ENCODE data around the gene RCAN2.

The RCAN2 gene

DNA sequence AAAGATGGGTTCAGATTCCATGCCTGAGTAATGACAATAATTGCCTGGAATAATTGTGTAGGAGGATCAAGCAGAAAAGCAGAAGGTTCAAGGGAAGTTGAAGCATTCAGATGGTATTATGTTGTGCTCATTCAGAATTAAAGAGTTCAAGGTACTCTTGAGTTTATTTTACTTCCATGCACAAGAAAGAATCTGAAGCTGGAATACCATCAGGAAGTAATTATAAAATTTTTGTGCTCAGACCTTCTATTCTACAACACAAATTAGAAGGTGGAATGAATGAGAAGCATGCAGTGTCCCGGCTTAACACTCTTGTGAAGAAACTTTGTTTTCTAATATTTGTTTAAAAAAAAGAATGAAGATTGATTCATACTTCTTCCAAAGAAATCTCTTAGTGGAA, 181.1 kb downstream of the RCAN2 start:
- in situ Hi-C loops (cut with HindIII; ENCODE audit: low sequenced_read_pairs) = no loop called here
- TF ChIP-seq, protein P1, sequence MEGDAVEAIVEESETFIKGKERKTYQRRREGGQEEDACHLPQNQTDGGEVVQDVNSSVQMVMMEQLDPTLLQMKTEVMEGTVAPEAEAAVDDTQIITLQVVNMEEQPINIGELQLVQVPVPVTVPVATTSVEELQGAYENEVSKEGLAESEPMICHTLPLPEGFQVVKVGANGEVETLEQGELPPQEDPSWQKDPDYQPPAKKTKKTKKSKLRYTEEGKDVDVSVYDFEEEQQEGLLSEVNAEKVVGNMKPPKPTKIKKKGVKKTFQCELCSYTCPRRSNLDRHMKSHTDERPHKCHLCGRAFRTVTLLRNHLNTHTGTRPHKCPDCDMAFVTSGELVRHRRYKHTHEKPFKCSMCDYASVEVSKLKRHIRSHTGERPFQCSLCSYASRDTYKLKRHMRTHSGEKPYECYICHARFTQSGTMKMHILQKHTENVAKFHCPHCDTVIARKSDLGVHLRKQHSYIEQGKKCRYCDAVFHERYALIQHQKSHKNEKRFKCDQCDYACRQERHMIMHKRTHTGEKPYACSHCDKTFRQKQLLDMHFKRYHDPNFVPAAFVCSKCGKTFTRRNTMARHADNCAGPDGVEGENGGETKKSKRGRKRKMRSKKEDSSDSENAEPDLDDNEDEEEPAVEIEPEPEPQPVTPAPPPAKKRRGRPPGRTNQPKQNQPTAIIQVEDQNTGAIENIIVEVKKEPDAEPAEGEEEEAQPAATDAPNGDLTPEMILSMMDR (IDR thresholded peaks at IDR 0.05; ENCODE audit: low read depth, low read length) = no peak
- DNase-seq (ENCODE audit: low read depth, low spot score) = no peak
- H3K4me3 ChIP-seq (ENCODE audit: low read depth, low read length) = no peak overlapping the region

DNA sequence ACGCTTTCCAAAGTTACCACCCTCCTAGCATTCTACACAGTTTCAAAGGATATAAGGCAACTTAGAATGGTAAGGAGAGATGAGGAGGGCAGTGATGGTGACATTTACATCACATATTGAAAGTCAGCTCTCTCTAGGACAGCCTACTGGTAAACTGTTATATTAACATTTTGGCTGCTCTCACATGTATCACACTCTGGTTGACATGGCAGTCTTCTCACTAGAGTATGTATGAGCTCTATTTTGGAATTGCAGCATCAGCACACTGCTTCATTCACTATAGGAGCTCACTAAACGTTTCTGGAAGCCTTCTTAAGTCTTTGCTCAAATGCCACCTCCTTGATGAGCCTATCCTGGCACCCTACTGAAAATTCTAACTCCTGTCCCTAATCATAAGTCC, 184.8 kb downstream of the RCAN2 start:
- TF ChIP-seq, protein P1 (IDR thresholded peaks at IDR 0.05; ENCODE audit: low read depth, low read length) = no peak
- in situ Hi-C loops (cut with HindIII; ENCODE audit: low sequenced_read_pairs) = no loop called here
- H3K4me3 ChIP-seq (ENCODE audit: low read depth, low read length) = no peak overlapping the region
- DNase-seq (ENCODE audit: low read depth, low spot score) = no peak

DNA sequence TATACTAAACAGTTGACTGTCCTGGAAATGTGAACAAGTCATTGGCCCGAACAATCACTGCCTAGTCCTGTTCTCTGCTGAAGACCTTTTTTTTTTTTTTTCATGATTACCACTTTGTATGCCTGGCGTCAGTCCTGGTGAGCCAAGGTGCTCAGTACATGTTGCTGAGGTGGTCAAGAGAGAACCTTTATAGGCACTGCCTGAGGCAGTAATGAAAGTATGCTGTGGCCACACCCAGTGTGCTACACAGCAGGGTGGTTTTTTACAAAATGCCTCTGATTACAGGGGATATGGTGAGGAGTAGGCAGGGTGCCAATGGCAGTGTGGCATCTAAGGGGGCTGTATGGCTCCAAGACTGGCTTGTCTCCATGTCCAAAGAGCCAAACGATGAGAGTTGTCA, 185.4 kb downstream of the RCAN2 start:
- in situ Hi-C loops (cut with HindIII; ENCODE audit: low sequenced_read_pairs) = no loop called here
- TF ChIP-seq, protein P1 (IDR thresholded peaks at IDR 0.05; ENCODE audit: low read depth, low read length) = no peak
- no peak for DNase-seq (ENCODE audit: low read depth, low spot score)
- H3K4me3 ChIP-seq (ENCODE audit: low read depth, low read length) = no peak overlapping the region

DNA sequence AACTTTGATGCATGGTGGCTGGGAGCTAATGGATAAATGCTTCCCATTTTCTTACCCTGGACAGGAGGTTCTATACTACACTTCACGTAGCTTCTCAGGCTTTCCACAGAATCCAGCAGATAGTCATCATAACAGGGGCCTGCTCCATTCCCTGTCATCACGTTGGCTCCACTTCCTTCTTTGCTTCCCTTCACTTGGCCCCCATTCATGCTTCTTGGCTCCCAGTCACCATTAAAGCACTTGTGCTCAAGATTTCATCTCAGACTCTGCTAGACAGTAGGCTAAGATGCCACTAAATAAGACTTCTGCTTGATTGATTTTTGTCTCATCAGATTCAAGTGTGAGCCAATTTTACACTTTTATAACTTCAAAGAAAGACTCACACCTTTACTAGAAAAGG, 186.0 kb downstream of the RCAN2 start:
- no peak for DNase-seq (ENCODE audit: low read depth, low spot score)
- no peak overlapping the region for H3K4me3 ChIP-seq (ENCODE audit: low read depth, low read length)
- in situ Hi-C loops (cut with HindIII; ENCODE audit: low sequenced_read_pairs) = no loop called here
- TF ChIP-seq, protein P1 (IDR thresholded peaks at IDR 0.05; ENCODE audit: low read depth, low read length) = no peak

DNA sequence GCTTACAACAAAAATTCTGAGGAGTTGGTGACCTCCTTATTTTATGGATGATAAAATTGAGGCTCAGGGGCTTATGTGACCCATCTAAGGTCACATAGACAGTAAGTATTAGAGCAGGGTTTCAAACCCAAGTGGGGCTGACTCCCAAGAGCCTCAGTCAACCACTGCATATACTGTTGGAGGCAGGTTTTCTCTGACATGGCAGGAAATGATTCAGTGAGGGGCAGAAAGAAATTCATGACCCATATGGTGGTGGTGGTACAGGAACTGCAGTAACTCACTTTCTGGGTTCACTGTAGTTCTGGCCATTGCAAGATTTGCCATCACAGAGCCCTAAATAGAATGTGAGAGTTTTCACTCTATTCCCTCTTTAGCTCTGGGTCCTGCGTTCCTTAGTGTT, 188.4 kb downstream of the RCAN2 start:
- no peak overlapping the region for H3K4me3 ChIP-seq (ENCODE audit: low read depth, low read length)
- TF ChIP-seq, protein P1 (IDR thresholded peaks at IDR 0.05; ENCODE audit: low read depth, low read length) = no peak
- in situ Hi-C loops (cut with HindIII; ENCODE audit: low sequenced_read_pairs) = no loop called here
- no peak for DNase-seq (ENCODE audit: low read depth, low spot score)

DNA sequence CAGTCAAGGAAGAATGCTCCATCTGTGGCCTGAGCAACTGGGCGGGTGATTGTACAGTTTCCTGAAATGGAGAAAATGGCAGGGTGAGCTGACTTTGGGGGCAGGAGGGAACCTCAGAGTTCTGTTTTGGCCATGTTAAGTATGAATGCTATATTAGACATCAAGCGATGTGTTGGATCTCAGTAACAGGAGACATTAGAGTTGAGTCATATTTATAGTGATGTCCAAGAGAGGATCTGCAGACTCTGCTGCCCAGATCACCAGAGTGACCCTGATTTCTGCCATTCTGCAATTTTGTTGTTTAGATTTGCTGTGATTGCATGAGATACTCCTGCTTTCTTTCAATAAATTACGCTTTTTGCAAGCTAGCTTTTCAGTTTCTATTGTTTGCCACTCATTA, 189.1 kb downstream of the RCAN2 start:
- no peak for DNase-seq (ENCODE audit: low read depth, low spot score)
- TF ChIP-seq, protein P1 (IDR thresholded peaks at IDR 0.05; ENCODE audit: low read depth, low read length) = no peak
- no peak overlapping the region for H3K4me3 ChIP-seq (ENCODE audit: low read depth, low read length)
- in situ Hi-C loops (cut with HindIII; ENCODE audit: low sequenced_read_pairs) = no loop called here

DNA sequence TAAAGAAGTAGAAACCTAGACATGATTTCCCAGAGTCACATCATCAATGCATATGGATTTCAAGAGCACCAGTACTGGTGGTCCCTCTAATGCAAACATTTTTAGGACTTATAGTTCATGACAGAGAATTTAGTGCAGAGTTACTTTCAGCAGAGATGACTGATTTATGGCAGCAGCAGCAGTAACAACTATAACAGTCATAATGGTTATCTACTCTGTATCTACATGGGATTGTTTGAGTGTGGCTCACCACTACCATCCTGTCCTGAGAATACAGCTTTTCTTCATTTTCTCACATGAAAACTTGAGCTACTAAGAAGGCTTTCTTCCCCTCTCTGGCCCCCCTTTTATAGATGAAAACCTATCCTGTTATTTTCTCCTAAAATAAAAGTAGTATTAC, 192.0 kb downstream of the RCAN2 start:
- TF ChIP-seq, protein P1 (IDR thresholded peaks at IDR 0.05; ENCODE audit: low read depth, low read length) = no peak
- in situ Hi-C loops (cut with HindIII; ENCODE audit: low sequenced_read_pairs) = no loop called here
- no peak for DNase-seq (ENCODE audit: low read depth, low spot score)
- H3K4me3 ChIP-seq (ENCODE audit: low read depth, low read length) = no peak overlapping the region

Measured in astrocyte of the spinal cord (primary cell).